ENCODE results near the gene RGL1.

Gene RGL1

GRCh38 chr1:183824291-183824690 is 19.4 kb downstream of the RGL1 start:
- DNase-seq = no peak

- no peak for DNase-seq
Observed at GRCh38 chr1:183827801-183828200, 22.9 kb downstream of the RGL1 start.

GRCh38 chr1:183830389-183830788 is 25.5 kb downstream of the RGL1 start:
- DNase-seq = no peak

GRCh38 chr1:183831311-183831710 is 26.4 kb downstream of the RGL1 start:
- DNase-seq = no peak

GRCh38 chr1:183832459-183832858 is 27.5 kb downstream of the RGL1 start:
- DNase-seq = no peak

GRCh38 chr1:183834568-183834967 is 29.6 kb downstream of the RGL1 start:
- no peak for DNase-seq

- DNase-seq = no peak
Observed at GRCh38 chr1:183836598-183836997, 31.7 kb downstream of the RGL1 start.

- no peak for DNase-seq
Observed at GRCh38 chr1:183837062-183837461, 32.1 kb downstream of the RGL1 start.

GRCh38 chr1:183838221-183838620 is 33.3 kb downstream of the RGL1 start:
- no peak for DNase-seq

GRCh38 chr1:183840140-183840539 is 35.2 kb downstream of the RGL1 start:
- no peak for DNase-seq

GRCh38 chr1:183841550-183841949 is 36.6 kb downstream of the RGL1 start:
- DNase-seq = no peak

GRCh38 chr1:183841950-183842794 is 37.3 kb downstream of the RGL1 start:
- no peak for DNase-seq

- DNase-seq = no peak
Observed at GRCh38 chr1:183842795-183843144, 37.9 kb downstream of the RGL1 start.

- DNase-seq = no peak
Observed at GRCh38 chr1:183844806-183845205, 39.9 kb downstream of the RGL1 start.

GRCh38 chr1:183845681-183846080 is 40.8 kb downstream of the RGL1 start:
- no peak for DNase-seq

GRCh38 chr1:183847641-183848040 is 42.7 kb downstream of the RGL1 start:
- no peak for DNase-seq

- no peak for DNase-seq
Observed at GRCh38 chr1:183850852-183851251, 45.9 kb downstream of the RGL1 start.

- DNase-seq = no peak
Observed at GRCh38 chr1:183859119-183859518, 54.2 kb downstream of the RGL1 start.

- no peak for DNase-seq
Observed at GRCh38 chr1:183859831-183860230, 54.9 kb downstream of the RGL1 start.

- no peak for DNase-seq
Observed at GRCh38 chr1:183862967-183863366, 58.0 kb downstream of the RGL1 start.

GRCh38 chr1:183863852-183864251 is 58.9 kb downstream of the RGL1 start:
- DNase-seq = no peak

- no peak for DNase-seq
Observed at GRCh38 chr1:183864611-183865010, 59.7 kb downstream of the RGL1 start.

- DNase-seq = no peak
Observed at GRCh38 chr1:183869230-183869629, 64.3 kb downstream of the RGL1 start.

GRCh38 chr1:183869664-183870063 is 64.7 kb downstream of the RGL1 start:
- no peak for DNase-seq
